Stimulated activated CD8-positive, alpha-beta memory T cell treated with anti-CD3 and anti-CD28 coated beads, Interleukin-12 subunit alpha, Interleukin-12 subunit beta, amount 100 ng/mL, for 24 hours (primary cell): ENCODE results near the gene DHX36.

Source experiments
- DNase-seq: peaks from one replicate; pipeline ENCODE4 v3.0.0-alpha.2; 2020; ENCODE audit errors: extremely low read depth

DHX36 gene

DNA sequence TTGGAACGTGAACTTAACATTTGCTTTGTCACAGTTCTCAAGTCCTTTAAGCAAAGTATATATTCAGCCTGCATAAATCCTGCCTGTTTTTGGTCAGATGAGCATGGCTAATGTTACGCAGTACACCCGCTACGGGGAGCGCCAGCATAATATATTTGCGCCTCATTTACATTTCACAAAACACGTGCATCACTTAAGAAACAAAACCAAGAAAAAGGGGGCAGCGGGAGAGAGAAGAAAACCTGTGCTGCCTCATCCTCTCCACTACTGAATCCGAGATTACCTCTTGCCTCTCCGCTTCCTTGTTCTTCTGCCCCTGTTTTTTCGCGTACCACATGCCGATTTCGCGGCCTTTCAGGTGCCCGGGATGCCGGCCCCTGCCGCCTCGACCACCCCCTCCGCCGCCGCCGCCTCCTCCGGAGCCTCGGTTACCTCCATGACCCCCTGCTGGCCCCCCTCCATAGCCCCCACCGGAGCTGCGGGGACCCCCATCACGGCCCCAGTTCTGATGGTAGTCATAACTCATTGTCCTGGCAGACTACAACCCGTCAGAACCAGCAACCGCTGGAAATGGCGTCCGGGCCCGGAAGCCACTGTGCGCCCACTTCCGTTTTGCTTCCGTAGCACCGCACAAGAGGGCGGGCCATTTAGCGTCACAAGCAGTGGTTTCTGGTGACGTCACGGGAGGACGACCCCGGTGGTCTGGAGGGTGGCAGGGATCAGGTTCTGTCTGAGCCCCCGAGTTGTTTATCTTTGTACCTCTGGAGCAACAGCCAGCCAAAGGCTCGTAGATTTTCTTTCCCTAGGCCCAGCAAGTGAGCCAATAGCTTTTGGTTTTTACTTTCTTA lies at the start of gene DHX36:
DHX36 (minus strand) TSS at position 597 of the 848 bp plus-strand sequence; CDS start at position 526, 71 bp downstream.
- peak; percentile 80 for DNase-seq

GRCh38 chr3:154367221-154367620 lies 42.9 kb upstream of the DHX36 start:
- DNase-seq, result no peak

DNA sequence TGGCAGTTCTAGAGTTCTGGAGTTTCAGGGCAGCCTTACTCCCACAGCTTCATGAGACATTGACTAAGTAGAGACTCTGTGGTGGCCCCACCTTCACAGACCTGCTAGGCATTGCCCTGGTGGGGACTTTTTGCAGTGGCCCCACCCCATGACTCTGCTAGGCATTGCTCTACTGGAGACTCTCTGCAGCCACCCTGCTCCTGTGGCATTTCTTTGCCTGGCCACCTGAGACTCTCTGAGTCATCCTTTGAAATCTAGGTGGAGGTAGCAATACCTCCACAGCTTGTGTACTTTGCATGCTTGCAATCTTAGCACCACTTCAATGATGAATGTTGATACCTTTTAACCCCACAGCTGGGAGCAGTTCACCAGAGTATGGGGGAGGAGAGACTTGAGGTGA lies 40.6 kb upstream of the DHX36 start:
- DNase-seq, result no peak

DNA sequence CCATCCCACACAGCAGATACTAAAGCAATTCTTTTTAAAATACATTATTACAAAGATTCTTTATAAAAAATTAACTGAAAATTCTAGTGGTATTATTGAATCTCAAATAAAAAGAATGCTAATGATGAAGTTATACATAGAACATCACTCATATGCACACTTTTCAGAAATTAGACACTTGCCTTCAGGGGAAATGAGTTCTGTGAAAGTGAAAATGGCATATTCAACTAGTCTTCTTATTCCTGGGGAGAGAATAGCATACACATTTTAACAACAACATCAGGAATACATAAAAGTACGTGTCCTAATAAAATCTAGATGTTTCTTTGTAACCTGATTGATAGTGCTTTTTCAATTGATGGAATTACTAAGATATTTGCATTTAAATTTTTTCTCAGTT lies 36.8 kb upstream of the DHX36 start:
- DNase-seq, result no peak

DNA sequence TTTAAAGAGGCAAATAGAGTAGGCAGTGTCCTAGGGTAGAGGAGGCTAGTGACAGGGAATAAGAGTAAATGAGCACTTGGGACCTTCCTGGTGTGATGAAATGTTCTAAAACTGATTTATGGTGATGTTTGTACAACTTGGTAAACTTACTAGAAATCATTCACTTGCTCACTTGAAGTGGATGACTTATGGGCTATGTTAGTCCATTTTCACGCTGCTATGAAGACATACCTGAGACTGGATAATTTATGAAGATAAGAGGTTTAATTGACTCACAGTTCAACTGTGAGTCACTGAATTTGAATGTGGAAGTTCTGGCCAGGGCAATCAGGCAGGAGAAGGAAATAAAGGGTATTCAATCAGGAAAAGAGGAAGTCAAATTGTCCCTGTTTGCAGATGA lies 31.7 kb upstream of the DHX36 start:
- DNase-seq, result no peak

DNA sequence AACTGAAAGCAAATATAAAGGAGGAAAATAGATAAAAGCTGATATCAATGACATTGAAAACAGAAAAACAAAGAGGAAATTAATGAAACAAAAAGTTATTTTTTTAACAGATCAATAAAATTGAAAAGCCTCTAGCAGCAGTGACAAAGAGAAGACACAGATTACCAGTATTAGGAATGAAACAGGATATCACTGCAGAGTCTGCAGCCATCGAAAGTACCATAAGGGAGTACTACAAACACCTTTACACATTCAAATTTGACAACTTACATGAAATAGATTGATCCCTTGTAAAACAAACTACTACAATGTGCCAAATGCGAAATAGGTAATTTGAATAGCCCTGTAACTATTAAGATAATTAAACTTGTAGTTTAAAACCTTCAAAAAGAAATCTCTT lies 24.9 kb upstream of the DHX36 start:
- no peak for DNase-seq

DNA sequence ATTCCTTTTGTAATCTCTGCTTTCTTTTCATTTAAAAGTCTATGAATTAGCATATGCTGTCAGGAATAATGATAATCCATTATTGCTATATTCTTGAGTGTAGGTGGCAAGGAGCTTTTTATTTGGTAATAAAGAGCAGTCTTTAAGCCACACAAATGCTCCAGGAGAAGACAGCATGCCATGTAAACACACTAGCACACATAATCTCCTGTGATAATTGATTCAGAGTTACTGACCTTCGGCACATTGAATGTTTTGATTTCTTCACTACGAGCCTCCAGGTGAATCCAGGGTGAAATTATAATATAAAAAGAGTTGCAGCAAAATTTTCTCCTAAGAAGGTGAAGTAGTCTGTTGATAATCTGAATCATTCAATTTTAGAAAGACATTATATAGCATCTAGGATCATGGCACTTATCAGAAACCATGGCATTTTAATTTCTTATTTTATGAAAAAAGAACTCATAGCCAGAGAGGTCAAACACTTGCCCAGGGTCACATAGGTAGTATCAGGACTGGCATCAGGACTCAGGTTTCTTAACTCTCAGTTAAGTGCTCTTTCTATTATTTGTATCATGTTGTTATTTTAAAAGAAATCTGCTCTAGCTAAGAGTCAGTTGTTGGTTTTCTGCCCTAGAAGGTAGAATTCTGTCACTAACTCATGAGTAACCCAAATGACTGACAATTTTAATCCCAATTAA lies 21.3 kb upstream of the DHX36 start:
- no peak for DNase-seq

DNA sequence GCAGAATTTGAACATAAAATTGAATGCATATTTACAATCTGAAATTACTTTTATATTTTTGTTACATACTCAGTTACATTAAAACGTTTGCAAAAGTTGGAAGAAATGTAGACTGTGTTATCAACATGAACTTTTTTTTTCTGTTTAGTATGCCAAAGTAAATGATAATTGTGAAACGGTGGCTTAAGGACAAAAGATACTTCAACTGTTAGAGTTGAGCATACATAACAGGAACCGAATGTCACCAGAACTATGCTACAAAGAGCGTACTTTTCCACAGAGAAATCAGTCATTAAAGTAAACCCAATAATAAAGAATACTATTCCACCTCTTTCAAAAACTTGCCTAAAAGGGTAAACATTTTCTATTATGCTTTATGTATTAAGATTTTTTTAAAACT lies 14.3 kb upstream of the DHX36 start:
- DNase-seq, result no peak

- no peak for DNase-seq
These were observed 13.7 kb upstream of the DHX36 start for GRCh38 chr3:154338008-154338407.

DNA sequence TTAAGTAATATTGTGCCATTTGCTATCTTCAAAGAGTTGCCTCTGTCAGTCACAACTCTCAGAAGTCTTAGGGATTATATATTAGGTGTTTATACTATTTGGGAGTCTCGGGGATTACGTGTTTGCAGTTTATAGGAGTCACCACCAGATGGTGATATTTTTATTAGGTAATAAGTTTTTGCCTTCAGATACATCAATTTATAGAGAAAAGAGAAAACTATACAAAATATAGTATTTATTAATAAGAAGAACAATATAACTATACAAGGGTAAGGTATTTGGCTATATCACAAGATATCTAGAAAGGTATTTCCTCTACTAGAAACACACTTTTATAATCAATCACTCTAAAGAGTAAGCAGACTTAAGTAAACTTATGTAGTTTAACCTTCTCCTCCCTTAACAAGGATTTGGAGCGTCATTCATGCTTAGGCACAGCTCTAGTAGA lies 10.7 kb upstream of the DHX36 start:
- DNase-seq, result no peak

- no peak for DNase-seq
These were observed 3.6 kb upstream of the DHX36 start for GRCh38 chr3:154327871-154328270.

DNA sequence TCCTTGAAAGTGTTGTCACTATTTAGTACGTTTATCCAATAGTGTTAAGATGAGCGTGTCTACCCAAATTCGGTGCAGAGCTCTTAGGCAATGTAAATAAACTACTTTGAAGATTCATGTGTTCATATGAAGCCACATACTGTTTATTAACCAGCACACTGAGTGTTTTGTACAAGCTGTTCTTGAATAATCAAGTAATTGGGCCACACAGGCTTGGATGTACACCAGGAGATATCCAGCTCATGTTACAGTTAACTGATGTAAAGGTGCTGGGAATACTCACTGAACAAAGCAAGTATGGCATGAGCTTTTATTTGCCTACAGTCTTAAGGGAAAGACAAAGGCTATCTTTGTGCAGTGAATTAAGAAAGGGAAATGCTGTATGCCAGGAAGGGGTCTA lies 632 bp upstream of the DHX36 start:
- DNase-seq, result no peak

DNA sequence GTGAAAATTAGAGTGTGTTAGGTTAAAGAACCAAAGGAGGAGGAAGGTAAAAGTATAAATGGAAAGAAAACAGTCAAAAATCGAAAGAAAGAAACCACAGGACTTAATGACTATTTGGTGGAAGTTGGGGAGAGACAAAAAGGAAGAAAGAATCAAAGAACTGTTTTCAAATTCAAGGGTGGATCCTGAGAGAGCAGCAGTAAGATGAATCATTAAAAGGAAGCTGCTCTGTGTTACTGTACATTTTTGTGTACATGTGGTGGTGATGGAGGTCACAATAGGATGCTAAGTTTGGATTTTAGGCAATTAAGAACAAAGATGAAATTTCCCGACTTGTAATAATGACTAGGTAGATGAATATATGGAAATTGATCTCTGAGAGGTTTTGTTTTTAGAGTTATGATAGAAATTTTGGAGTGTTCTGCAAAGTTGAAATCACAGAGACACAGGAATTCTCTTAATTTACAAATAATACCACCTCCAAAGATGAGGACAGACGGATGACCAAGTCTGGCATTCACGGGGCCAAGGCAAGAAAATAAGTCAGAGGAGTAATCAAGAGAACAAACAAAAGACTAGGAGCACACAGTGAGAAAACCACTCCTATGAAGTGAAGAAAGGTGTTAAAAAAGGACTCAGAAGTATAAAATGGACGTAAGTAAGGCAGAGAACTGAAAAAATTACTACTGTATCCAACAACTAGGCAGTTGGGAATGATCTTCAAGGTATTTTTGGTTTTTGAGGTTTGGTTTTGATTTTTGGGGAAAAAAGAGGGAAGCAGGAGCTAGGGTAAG lies 7.1 kb downstream of the DHX36 start:
- DNase-seq, result no peak

GRCh38 chr3:154314152-154314551 lies 10.1 kb downstream of the DHX36 start:
- DNase-seq, result no peak

DNA sequence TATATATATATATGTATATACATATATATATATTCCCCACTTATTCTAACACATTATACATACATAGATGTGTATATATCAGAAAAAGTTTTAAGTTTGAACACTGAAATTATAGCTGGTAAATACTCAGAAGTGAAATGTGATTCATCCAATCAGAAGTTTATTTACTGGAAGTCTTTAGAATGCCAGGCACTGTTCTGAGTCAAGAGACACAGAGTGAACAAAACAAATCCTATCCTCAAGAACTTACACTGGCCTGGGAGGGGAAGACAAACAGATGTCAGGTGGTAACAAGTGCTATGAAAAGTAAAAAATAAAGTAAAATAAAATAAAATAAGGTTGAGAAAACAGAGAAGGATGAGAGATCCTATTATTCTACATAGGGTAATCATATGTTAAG lies 13.4 kb downstream of the DHX36 start:
- DNase-seq, result no peak

- DNase-seq, result no peak
These were observed 16.9 kb downstream of the DHX36 start for GRCh38 chr3:154307363-154307762.

- no peak for DNase-seq
These were observed 19.4 kb downstream of the DHX36 start for GRCh38 chr3:154304936-154305335.

GRCh38 chr3:154304116-154304786 lies 20.0 kb downstream of the DHX36 start:
- no peak for DNase-seq

GRCh38 chr3:154301561-154301960 lies 22.7 kb downstream of the DHX36 start:
- DNase-seq, result no peak

- no peak for DNase-seq
These were observed 30.3 kb downstream of the DHX36 start for GRCh38 chr3:154294016-154294415.

GRCh38 chr3:154290187-154290586 lies 34.1 kb downstream of the DHX36 start:
- no peak for DNase-seq

DNA sequence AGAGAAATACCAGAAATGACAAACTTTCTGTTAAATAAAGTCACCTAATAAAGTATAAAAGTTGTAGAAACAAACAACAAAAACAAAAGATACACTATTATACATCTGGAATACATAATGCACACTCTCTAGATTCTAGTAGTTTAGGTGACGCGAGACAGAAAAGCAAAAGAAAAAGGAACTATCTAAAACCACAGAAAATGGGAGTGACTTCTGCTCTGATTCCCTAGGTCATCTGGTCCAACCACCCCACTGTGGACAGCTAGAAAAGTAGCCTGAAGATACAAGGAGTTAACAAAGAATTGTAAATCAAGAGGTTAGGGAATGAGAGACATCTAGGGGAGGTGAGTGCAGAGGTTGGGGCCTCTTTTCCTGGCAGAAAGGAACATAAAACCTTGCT lies 39.1 kb downstream of the DHX36 start:
- DNase-seq, result no peak
